IPS-20b (cell line): ENCODE data around the gene SLC66A1.

Experiments
- H3K27ac ChIP-seq: one replicate; pipeline ENCODE4 v1.5.1; 2013; ENCODE audit warnings: low read length
- H3K27me3 ChIP-seq: 2 replicates; pipeline ENCODE4 v1.6.1; 2013; ENCODE audit warnings: mild to moderate bottlenecking, low read length, inconsistent platforms; ENCODE audit not compliant: insufficient read depth
- H3K36me3 ChIP-seq: 2 replicates; pipeline ENCODE4 v1.6.1; 2013; ENCODE audit warnings: low read depth, mild to moderate bottlenecking, inconsistent platforms, low read length, moderate library complexity; ENCODE audit not compliant: insufficient read depth
- H3K4me1 ChIP-seq: 2 replicates; pipeline ENCODE4 v1.6.1; 2013; ENCODE audit warnings: mild to moderate bottlenecking, control low read depth, inconsistent platforms, low read length, moderate library complexity; ENCODE audit not compliant: insufficient read depth
- H3K4me3 ChIP-seq: 2 replicates; pipeline ENCODE4 v1.5.1; 2013; ENCODE audit warnings: mild to moderate bottlenecking, low read length, inconsistent platforms
- H3K9ac ChIP-seq: 2 replicates; pipeline ENCODE4 v1.6.1; 2013; ENCODE audit warnings: low read depth, mild to moderate bottlenecking, inconsistent platforms, low read length, moderate library complexity
- H3K9me3 ChIP-seq: 2 replicates; pipeline ENCODE4 v1.6.1; 2013; ENCODE audit warnings: mild to moderate bottlenecking, low read depth, low read length, inconsistent platforms; ENCODE audit not compliant: insufficient read depth

Gene SLC66A1

DNA sequence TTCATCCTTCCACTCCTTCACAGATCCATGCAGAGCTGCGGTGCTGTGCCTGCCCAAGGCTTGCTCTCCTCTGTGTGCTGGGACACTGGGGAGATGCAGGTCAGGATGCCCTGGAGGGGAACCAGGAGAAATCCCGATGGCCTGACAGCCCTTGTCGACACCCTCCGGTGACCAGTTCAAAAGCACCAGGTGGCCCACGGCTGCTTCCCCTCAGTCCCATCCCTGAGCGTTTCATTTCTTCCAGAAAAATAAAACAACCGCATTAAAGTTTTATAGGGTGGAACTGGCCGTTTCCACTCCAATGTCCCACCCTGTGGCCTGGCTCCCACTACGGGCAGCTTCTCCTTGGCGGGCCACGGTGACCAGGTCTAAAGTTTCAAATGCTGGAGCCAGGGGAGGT lies 48.3 kb downstream of the SLC66A1 start:
- Histone ChIP-seq H3K27ac (no peak overlapping the region), H3K4me3 (no peak overlapping the region), H3K4me1 (peaks cover 3% of the 10 kb centered on the region; the same call in 1 of the 2 replicates), H3K27me3 (no peaks in the 10 kb centered on the region), H3K36me3 (peaks cover 33% of the 10 kb centered on the region), H3K9ac (no peak overlapping the region), H3K9me3 (no peaks in the 10 kb centered on the region)

DNA sequence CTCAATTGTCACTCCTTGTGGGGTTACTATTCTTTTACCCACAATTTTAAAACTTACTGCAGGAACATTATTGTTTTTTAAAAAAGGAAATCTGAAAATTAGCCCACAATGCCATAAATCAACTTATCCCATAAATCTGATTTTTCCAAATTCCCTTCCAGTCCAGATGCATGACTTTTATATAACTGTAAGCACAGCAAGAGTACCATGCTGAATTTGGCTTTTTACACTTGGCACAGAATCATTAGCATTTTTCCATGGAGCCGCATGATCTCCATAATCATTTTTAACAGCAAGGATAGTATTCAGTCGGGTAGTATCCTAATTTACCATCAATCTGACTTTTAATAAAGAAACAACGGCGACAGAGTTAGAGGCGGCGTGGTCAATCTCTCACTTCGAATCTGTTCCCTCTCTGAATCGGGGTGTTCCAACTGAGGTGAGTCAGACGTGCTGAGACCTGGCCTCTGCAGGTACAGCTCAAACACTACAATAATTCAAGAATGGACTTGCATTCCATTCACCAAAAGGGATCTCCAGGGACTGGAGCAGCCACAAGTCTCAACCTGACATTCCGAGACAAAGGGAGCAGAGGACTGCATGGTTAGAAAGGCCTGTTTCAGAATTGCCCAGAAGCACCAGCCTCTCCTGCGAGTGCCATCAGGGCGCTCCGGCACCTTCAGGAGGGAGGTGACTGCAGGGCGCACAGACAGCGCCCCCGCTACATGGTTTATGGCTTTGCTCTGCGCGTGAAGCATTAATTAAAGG lies 48.9 kb downstream of the SLC66A1 start:
- Histone ChIP-seq H3K27me3 (no peaks in the 10 kb centered on the region), H3K27ac (no peak overlapping the region), H3K4me1 (peaks cover 3% of the 10 kb centered on the region; the same call in 1 of the 2 replicates), H3K9ac (no peak overlapping the region), H3K4me3 (no peak overlapping the region), H3K36me3 (peaks cover 28% of the 10 kb centered on the region), H3K9me3 (no peaks in the 10 kb centered on the region)

DNA sequence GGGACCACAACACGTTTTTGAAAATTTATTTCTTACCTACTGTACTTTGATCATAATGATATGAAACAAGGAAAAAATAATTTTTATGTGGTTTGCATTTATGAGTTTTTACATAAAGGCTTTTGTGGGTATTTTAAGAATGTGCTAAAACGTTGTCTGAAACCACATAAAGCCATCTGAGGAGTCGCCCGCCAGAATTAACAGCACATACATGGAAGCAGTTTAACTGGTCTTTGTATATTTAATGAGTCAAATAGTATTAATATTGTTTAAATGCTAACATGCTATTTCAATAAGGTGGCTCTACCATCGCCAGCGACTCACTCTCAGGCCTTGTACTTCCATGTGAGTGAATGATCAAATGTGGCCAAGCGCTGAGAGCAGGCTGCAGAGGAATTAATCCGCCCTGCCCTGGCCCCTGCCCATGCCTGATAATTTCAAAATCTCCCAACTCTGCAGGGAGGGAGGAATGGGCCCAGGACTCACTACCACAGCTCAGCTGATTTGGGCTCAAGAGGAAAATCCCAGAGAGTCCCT lies 49.6 kb downstream of the SLC66A1 start:
- Histone ChIP-seq H3K27me3 (no peaks in the 10 kb centered on the region), H3K4me1 (peaks cover 3% of the 10 kb centered on the region; the same call in 1 of the 2 replicates), H3K36me3 (peaks cover 22% of the 10 kb centered on the region), H3K27ac (no peak overlapping the region), H3K9me3 (no peaks in the 10 kb centered on the region), H3K9ac (no peak overlapping the region), H3K4me3 (no peak overlapping the region)

DNA sequence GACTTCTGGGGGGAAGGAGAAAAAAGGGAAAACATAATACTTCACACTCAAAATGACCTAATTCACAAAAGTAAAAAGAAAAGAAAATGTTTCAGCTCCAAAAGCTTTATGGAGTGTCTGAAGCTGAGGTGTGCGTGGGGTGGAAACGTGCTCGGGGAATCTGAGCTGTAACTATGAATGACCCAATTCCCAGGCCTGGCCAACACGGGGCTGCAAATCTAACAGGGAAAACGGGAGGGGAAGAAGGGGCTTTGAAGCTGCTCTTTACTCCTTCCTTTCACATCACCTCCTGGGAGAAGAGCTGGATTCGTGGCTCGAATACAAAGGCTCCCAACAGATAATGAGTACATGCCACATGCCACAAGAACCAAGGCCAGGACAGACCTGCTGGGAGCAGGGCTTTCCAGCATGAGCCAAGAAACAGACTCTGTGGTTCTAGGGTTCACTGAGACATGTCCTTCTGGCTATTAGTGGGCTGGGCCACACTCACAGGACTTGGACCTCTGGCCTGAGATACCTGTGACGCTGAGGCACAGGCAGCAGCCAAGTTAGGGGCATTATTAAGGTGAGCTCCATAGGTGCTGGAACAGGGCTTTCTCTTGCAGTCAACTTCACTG lies 51.5 kb downstream of the SLC66A1 start:
- H3K36me3 ChIP-seq: peaks cover 15% of the 10 kb centered on the region; the same call in 1 of the 2 replicates
- H3K9ac ChIP-seq: no peak overlapping the region
- no peaks in the 10 kb centered on the region for H3K27me3 ChIP-seq

DNA sequence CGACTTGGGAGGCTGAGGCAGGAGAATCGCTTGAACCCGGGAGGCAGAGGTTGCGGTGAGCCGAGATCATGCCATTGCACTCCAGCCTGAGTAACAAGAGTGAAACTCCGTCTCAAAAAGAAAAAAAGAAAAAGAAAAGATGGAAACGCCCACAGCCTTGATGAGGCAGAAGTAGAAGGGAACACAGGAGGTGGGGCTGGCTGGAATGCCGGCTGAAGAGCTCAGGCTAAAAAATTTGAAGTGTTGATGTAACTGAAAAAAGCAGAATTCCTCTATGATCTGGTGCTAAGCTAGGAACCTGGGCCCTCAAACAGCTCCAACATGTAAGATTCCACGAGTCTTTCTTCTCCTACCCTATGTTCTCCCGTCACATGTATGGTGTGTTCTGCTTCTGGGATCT lies 53.6 kb downstream of the SLC66A1 start:
- H3K9me3 ChIP-seq: no peaks in the 10 kb centered on the region
- no peak overlapping the region for H3K4me3 ChIP-seq

More for the DNA sequence above, 51.5 kb downstream of the SLC66A1 start:
- H3K27ac ChIP-seq: no peak overlapping the region
- no peak overlapping the region for H3K4me3 ChIP-seq
- H3K9me3 ChIP-seq: no peaks in the 10 kb centered on the region
- H3K4me1 ChIP-seq: peaks cover 3% of the 10 kb centered on the region; the same call in 1 of the 2 replicates

DNA sequence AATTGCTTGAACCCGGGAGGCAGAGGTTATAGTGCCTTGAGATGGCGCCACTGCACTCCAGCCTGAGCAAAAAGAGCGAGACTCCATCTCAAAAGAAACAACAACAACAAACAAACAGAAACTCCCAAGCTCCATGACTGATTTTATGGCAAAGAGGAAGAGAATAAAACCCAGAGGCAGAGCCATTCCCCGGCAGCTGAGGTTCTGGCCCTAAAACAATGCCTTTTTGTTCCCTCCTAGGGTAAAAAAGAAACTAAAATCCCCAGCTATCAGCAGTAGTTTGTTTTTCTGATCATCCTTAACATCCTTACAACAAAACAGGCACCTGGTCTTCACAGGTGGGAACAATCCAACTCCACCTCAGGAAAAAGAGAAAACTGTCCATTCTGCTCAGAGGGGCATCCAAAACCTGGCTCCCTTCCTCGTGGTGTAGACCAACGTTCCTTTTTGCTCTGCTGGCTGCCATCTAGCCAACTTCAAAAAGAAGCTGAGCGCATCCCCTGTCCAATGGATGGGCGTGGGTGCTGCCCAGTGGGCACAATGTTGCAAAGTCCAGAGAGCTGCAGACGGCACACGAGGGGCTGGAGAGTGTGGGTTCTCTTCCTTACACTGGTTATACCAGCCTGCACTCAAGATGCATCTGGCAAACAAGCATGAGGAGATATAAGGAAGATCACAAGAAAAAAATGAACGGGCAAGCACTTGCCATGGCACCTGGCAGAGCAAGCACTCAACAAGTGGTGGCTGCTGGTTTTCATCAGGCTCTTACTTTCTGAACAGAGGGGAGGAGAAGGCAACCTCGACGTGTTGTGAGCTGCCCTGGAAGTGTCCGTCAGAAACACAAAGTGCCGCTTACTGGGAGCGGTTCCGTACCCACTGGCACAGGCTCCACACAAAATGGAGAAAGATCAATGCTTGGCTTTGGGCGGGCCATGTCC lies 54.7 kb downstream of the SLC66A1 start:
- no peak overlapping the region for H3K27ac ChIP-seq
- no peaks in the 10 kb centered on the region for H3K9me3 ChIP-seq
- H3K9ac ChIP-seq: no peak overlapping the region; the same call in 1 of the 2 replicates
- no peaks in the 10 kb centered on the region for H3K27me3 ChIP-seq
- no peak overlapping the region for H3K4me3 ChIP-seq
- H3K4me1 ChIP-seq: 0 out of 2 replicates have a peak, but pooled peaks cover under 1% of the 10 kb centered on the region
- peaks cover 26% of the 10 kb centered on the region; the same call in 1 of the 2 replicates for H3K36me3 ChIP-seq

More for the DNA sequence above, 53.6 kb downstream of the SLC66A1 start:
- no peak overlapping the region for H3K27ac ChIP-seq
- peaks cover 3% of the 10 kb centered on the region; the same call in 1 of the 2 replicates for H3K4me1 ChIP-seq
- no peaks in the 10 kb centered on the region for H3K27me3 ChIP-seq
- no peak overlapping the region for H3K9ac ChIP-seq
- peaks cover 16% of the 10 kb centered on the region; the same call in 1 of the 2 replicates for H3K36me3 ChIP-seq

DNA sequence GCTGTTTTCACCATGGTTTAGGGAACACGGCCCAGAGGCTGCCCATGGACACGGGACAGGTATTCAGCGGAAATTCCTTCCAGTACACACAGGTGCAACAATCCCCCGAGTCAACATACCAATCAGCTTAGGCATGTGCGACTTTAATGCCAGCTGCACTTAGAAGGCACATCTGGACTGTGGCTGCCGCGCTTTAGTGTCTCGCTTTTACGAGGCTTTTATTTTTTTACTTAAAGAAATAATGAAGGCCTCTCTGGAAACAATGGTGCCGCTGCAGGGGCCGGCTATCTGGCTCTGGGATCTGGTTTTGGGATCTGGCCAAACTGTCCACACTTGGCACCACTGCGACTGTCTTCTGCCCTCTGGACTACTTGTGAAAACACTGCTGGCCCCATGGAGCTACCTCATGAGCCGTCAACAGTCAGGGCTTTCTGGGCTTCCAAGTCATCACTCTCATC lies 55.5 kb downstream of the SLC66A1 start:
- Histone ChIP-seq H3K27me3 (no peaks in the 10 kb centered on the region), H3K4me1 (no peaks in the 10 kb centered on the region), H3K27ac (no peak overlapping the region), H3K9ac (no peak overlapping the region), H3K9me3 (no peaks in the 10 kb centered on the region), H3K4me3 (no peak overlapping the region), H3K36me3 (peaks cover 33% of the 10 kb centered on the region; the same call in 1 of the 2 replicates)

DNA sequence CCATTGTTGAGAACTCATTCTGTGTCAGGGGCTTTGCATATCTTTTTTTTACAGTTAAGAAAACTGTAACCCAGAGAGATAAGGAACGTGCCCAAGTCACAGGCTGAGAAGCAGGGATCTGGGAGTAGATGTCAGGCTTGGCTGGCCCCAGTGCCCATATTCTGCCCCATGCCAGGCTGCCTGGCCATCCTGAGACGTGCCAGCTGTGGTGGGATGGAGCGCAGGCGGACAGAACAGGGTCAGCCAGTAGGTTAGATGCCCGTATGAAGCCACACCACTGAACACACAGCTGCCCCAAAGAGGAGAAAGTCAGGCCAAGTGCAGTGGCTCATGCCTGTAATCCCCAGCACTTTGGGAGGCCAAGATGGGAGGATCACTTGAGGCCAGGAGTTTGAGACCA lies 55.9 kb downstream of the SLC66A1 start:
- Histone ChIP-seq H3K27ac (no peak overlapping the region), H3K4me3 (no peak overlapping the region), H3K4me1 (no peaks in the 10 kb centered on the region), H3K9me3 (no peaks in the 10 kb centered on the region), H3K27me3 (no peaks in the 10 kb centered on the region), H3K36me3 (peaks cover 33% of the 10 kb centered on the region; the same call in 1 of the 2 replicates), H3K9ac (no peak overlapping the region)

DNA sequence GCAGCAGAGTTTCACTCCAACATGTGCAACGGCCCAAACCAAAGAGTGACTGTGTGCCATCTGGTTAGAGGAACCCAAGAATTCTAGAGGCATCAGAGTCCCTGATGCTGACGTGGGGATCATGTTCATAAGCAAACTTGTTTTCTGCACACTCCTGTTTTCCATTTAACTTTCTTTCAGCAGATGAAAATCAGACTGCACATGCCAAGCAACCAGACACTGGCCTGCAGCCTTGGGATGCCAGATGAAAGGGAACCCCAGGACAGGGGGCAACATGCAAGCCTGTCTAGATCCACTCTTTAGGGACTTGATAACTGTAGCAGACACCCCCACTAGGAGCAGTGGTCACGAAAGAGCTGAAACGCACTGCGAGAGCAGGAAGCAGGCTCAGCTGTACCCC lies 56.8 kb downstream of the SLC66A1 start:
- Histone ChIP-seq H3K4me3 (no peak overlapping the region), H3K27me3 (no peaks in the 10 kb centered on the region), H3K4me1 (no peaks in the 10 kb centered on the region), H3K9ac (no peak overlapping the region), H3K27ac (peak overlapping the region; percentile 28), H3K36me3 (peaks cover 33% of the 10 kb centered on the region; the same call in 1 of the 2 replicates), H3K9me3 (no peaks in the 10 kb centered on the region)

DNA sequence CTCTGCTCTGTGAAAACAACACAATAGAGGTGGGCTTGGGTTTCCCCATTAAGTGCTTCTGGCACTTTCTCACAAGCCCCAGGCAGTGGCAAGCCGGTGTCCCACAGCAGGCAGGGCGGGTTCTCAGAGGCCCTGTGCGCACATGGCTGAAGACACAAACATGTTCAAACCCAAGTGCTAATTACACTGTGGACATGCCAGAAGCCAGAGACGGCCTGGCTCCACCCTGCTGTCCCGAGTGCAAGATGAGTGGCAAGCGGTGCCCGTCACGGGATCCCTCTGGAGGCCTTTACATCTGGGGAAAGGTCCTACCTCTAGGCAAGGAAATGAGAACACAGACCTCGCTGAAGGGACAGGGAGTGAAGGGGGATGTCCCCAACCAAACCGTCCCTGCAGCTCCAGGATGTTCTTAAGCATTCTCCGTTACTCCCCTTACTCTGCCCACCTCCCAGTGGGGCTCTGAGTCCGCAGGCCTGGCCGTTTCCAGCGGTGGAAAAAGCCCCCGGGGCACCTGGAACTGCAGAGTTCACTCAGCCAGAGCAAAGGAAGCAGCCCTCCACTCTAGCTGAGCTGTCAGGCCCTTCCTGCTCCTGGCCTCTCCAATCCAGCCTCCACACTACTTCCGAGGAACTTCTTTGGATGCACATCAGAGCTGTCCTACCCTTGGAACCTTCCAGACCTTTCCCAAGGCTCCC lies 57.4 kb downstream of the SLC66A1 start:
- H3K36me3 ChIP-seq: peaks cover 30% of the 10 kb centered on the region
- no peak overlapping the region for H3K4me3 ChIP-seq
- H3K9ac ChIP-seq: no peak overlapping the region
- H3K4me1 ChIP-seq: no peaks in the 10 kb centered on the region
- H3K27me3 ChIP-seq: no peaks in the 10 kb centered on the region
- no peak overlapping the region for H3K27ac ChIP-seq
- H3K9me3 ChIP-seq: no peaks in the 10 kb centered on the region
